ENCODE data around the gene HPDL.

DNA sequence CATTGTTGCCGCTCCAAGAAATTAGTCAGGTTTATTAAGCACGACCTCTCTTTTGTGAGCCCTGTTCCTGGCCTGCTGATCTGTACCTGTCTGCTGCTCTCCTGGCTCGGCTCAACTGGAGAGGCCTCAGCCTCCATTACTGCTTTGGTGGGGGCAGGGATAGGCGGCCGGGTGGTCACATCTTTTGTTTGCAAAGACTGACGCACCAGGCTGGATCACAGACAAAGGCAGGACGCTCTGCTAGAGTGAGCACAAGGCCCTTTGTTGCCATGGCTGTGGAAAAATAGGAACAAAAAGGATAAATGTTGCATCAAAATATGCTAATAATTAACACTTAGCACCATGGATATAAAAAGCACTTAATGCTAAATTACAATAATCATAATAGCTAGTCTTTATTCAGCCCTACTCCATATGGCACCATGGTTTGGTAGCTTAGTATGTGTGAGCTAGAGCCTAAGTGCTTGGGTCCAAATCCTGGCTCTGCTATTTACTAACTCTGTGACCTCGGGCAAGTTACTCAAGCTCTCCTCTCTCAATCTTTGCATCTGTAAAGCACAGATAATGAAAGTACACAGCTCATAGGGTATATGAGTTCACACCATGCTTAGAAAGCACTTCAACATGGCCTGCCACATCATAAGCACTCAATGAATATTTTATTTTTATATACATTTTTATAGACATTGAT, 28.9 kb upstream of the HPDL start:
- TF ChIP-seq POLR2A (IDR thresholded peaks at IDR 0.05; ENCODE audit: low read depth, low read length) = no peak
- no peak for TF ChIP-seq POLR2AphosphoS5 (IDR thresholded peaks at IDR 0.05; ENCODE audit: low read depth, low read length)
- no peak for TF ChIP-seq SPI1 (IDR thresholded peaks at IDR 0.05; ENCODE audit: low read depth, low read length)
- TF ChIP-seq TAF1 (IDR thresholded peaks at IDR 0.05; ENCODE audit: low read depth, low read length) = no peak
- no peak for TF ChIP-seq PAX5 (IDR thresholded peaks at IDR 0.05; ENCODE audit: insufficient read depth, low read length, severe bottlenecking)
